IMR-90 (cell line): ENCODE results near the gene MARCHF3. TPM values are rescaled to one million over a fixed set of nuclear protein-coding genes. Genes with fewer than 3 reads are reported as not detected.

Experiments used
- ATAC-seq: fragments of 200-7000 bp; cut with Tn5 transposase; 2 replicates; pipeline ENCODE4 v1.9.1; 2020; ENCODE audit warnings: low read depth, mild to moderate bottlenecking, moderate library complexity
- BruUV-seq: library from RNA; stranded (reverse); fragments of 400-500 nt; replicated peaks from 2 replicates; lab custom pipeline; 2021; lab: Mats Ljungman, UMichigan
- CTCF ChIA-PET: fragments of 300-600 bp; formaldehyde crosslinking; extraction: SDS; loops from one replicate; lab custom pipeline; 2021; ENCODE audit warnings: antibody characterized with exemption; lab: Yijun Ruan, JAX
- POLR2A ChIA-PET: fragments of 300-600 bp; sonication (Branson Sonifier 250); formaldehyde crosslinking; loops from one replicate; lab custom pipeline; 2022; ENCODE audit warnings: antibody characterized with exemption; ENCODE audit not compliant: unreplicated experiment; lab: Charles Lee
- DNase-seq: peaks from one replicate; pipeline ENCODE4 v3.0.0; 2013
- H2AFZ ChIP-seq: replicated peaks from 2 replicates; pipeline ENCODE3; 2013; ENCODE audit warnings: low read length, mild to moderate bottlenecking; ENCODE audit not compliant: poor library complexity
- H2AK5ac ChIP-seq: 2 replicates; pipeline ENCODE4 v1.6.1; 2013; ENCODE audit warnings: low read depth, low read length, inconsistent platforms
- H2AK9ac ChIP-seq: replicated peaks from 2 replicates; pipeline ENCODE3; 2013; ENCODE audit warnings: mild to moderate bottlenecking, low read depth, low read length, moderate library complexity; ENCODE audit not compliant: poor library complexity
- H2BK120ac ChIP-seq: 2 replicates; pipeline ENCODE4 v1.6.1; 2013; ENCODE audit warnings: low read depth, low read length, inconsistent platforms
- H2BK15ac ChIP-seq: 3 replicates; pipeline ENCODE4 v1.6.1; 2013; ENCODE audit warnings: low read depth, low read length, inconsistent platforms
- H2BK20ac ChIP-seq: 2 replicates; pipeline ENCODE4 v1.6.1; 2013; ENCODE audit warnings: low read depth, mild to moderate bottlenecking, inconsistent platforms, low read length, moderate library complexity
- H2BK5ac ChIP-seq: 2 replicates; pipeline ENCODE4 v1.6.1; 2013; ENCODE audit warnings: mild to moderate bottlenecking, low read depth, low read length, inconsistent platforms; ENCODE audit not compliant: poor library complexity, severe bottlenecking
- H3K14ac ChIP-seq: replicated peaks from 2 replicates; pipeline ENCODE4 v1.6.1; 2013; ENCODE audit warnings: low read depth, low read length, inconsistent platforms
- H3K18ac ChIP-seq: 2 replicates; pipeline ENCODE4 v1.6.1; 2013; ENCODE audit warnings: low read depth, low read length, control low read depth
- H3K23ac ChIP-seq: 2 replicates; pipeline ENCODE4 v1.6.1; 2013; ENCODE audit warnings: low read depth, low read length, inconsistent platforms
- H3K27ac ChIP-seq: 2 replicates; pipeline ENCODE4 v1.5.1; 2013; ENCODE audit warnings: mild to moderate bottlenecking, control low read depth, low read length; ENCODE audit not compliant: insufficient read depth
- H3K27me3 ChIP-seq: 2 replicates; pipeline ENCODE4 v1.6.1; 2013; ENCODE audit warnings: low read length; ENCODE audit not compliant: control insufficient read depth, insufficient read depth
- H3K36me3 ChIP-seq: 2 replicates; pipeline ENCODE4 v1.6.1; 2013; ENCODE audit warnings: low read length, mixed read lengths; ENCODE audit not compliant: control insufficient read depth, insufficient read depth
- H3K4ac ChIP-seq: 2 replicates; pipeline ENCODE4 v1.6.1; 2013; ENCODE audit warnings: low read depth, low read length, inconsistent platforms
- H3K4me1 ChIP-seq: 2 replicates; pipeline ENCODE4 v1.6.1; 2013; ENCODE audit warnings: low read length, mixed read lengths; ENCODE audit not compliant: control insufficient read depth, insufficient read depth
- H3K4me2 ChIP-seq: 2 replicates; pipeline ENCODE4 v1.6.1; 2013; ENCODE audit warnings: low read depth, mild to moderate bottlenecking, control low read depth, low read length, moderate library complexity
- H3K4me3 ChIP-seq: 2 replicates; pipeline ENCODE4 v1.5.1; 2013; ENCODE audit warnings: low read depth, mild to moderate bottlenecking, control low read depth, low read length, moderate library complexity; ENCODE audit not compliant: insufficient read depth
- H3K56ac ChIP-seq: 2 replicates; pipeline ENCODE4 v1.6.1; 2013; ENCODE audit warnings: low read length, inconsistent platforms; ENCODE audit not compliant: insufficient read depth; ENCODE audit errors: extremely low read depth
- H3K79me1 ChIP-seq, 2 experiments: 2 replicates each; pipeline ENCODE4 v1.6.1; 2013; ENCODE audit warnings: low read length in 2 of 2, inconsistent platforms in 1 of 2, low read depth in 1 of 2
- H3K9ac ChIP-seq: 2 replicates; pipeline ENCODE4 v1.6.1; 2013; ENCODE audit warnings: low read depth, low read length, control low read depth
- H3K9me1 ChIP-seq: 2 replicates; pipeline ENCODE4 v1.6.1; 2013; ENCODE audit warnings: low read length, inconsistent platforms; ENCODE audit not compliant: insufficient read depth
- H3K9me3 ChIP-seq: 2 replicates; pipeline ENCODE4 v1.6.1; 2013; ENCODE audit warnings: low read length; ENCODE audit not compliant: control insufficient read depth, insufficient read depth
- H4K20me1 ChIP-seq: 2 replicates; pipeline ENCODE4 v1.6.1; 2013; ENCODE audit warnings: low read length, inconsistent platforms; ENCODE audit not compliant: insufficient read depth
- H4K5ac ChIP-seq: 2 replicates; pipeline ENCODE4 v1.6.1; 2013; ENCODE audit warnings: mild to moderate bottlenecking, low read depth, low read length, control low read depth
- H4K8ac ChIP-seq, 2 experiments: 2 replicates each; pipeline ENCODE4 v1.6.1; 2013; ENCODE audit warnings: low read depth in 2 of 2, low read length in 2 of 2, control low read depth in 1 of 2, inconsistent platforms in 1 of 2
- H4K91ac ChIP-seq: 2 replicates; pipeline ENCODE4 v1.6.1; 2013; ENCODE audit warnings: low read depth, low read length, inconsistent platforms; ENCODE audit not compliant: insufficient read depth
- BHLHE40 ChIP-seq: fragments of 150-350 bp; IDR thresholded peaks from 2 replicates; pipeline ENCODE4 v1.6.1; 2016; ENCODE audit warnings: mild to moderate bottlenecking, low read depth, low read length
- CEBPB ChIP-seq: IDR thresholded peaks from 2 replicates; pipeline ENCODE4 v1.6.1; 2012; ENCODE audit warnings: low read depth, low read length, improper control_type of control experiment
- CHD1 ChIP-seq: IDR thresholded peaks from 2 replicates; pipeline ENCODE4 v1.6.1; 2012; ENCODE audit warnings: low read depth, low read length, improper control_type of control experiment
- MAFK ChIP-seq: IDR thresholded peaks from 2 replicates; pipeline ENCODE4 v1.6.1; 2012; ENCODE audit warnings: low read depth, low read length, improper control_type of control experiment
- MXI1 ChIP-seq: IDR thresholded peaks from 2 replicates; pipeline ENCODE4 v1.6.1; 2012; ENCODE audit warnings: low read depth, mild to moderate bottlenecking, low read length, moderate library complexity, borderline replicate concordance
- NFE2L2 ChIP-seq: fragments of 150-350 bp; IDR thresholded peaks from 2 replicates; pipeline ENCODE4 v1.6.1; 2016; ENCODE audit warnings: low read depth, mild to moderate bottlenecking, low read length
- RAD21 ChIP-seq: IDR thresholded peaks from 2 replicates; pipeline ENCODE4 v1.6.1; 2012; ENCODE audit warnings: low read length, improper control_type of control experiment
- RCOR1 ChIP-seq: IDR thresholded peaks from 2 replicates; pipeline ENCODE4 v1.6.1; 2012; ENCODE audit warnings: mild to moderate bottlenecking, low read length, improper control_type of control experiment; ENCODE audit not compliant: insufficient replicate concordance
- RFX5 ChIP-seq: IDR thresholded peaks from 2 replicates; pipeline ENCODE4 v1.8.0; 2012; ENCODE audit warnings: low read depth, mild to moderate bottlenecking, low read length, moderate library complexity
- SMC3 ChIP-seq: fragments of 150-350 bp; IDR thresholded peaks from 2 replicates; pipeline ENCODE4 v1.6.1; 2016; ENCODE audit warnings: low read depth, mild to moderate bottlenecking, antibody characterized with exemption, low read length, moderate library complexity
- WGBS, 2 experiments: methylation state at CpG; one replicate each; pipeline versions ENCODE4 v1.1.5 to v1.1.7; 2013; ENCODE audit warnings: missing lambda C conversion rate in 2 of 2; ENCODE audit not compliant: insufficient read length in 1 of 2; ENCODE audit errors: extremely low coverage in 2 of 2; 5-methylcytosine and 5-hydroxymethylcytosine counted together
- dilution Hi-C: fragments of 300-500 bp; cut with HindIII; formaldehyde crosslinking; loops from one replicate; pipeline ENCODE4 v1.14.3; 2018; ENCODE audit warnings: low sequenced_read_pairs; ENCODE audit not compliant: unreplicated experiment
- in situ Hi-C: fragments of 300-500 bp; cut with MboI; formaldehyde crosslinking; loops from 3 replicates; pipeline ENCODE4 v1.14.3; 2019; ENCODE audit warnings: low sequenced_read_pairs, inconsistent platforms, mixed read lengths
- intact Hi-C: fragments of 100-400 bp; cut with micrococcal nuclease; formaldehyde crosslinking; loops from 2 replicates; pipeline ENCODE4 v1.10.0; 2022
- polyA plus RNA-seq, 3 experiments: library from polyadenylated mRNA; depleted of rRNA; stranded (reverse); fragments of >200 nt; gene quantifications; 2 replicates each; pipeline ENCODE4 v1.2.3, GENCODE V29; 2012; ENCODE audit warnings: low replicate concordance in 1 of 3
- total RNA-seq: library from RNA; depleted of rRNA; stranded (reverse); fragments of >200 nt; gene quantifications from 2 replicates; pipeline ENCODE4 v1.2.3, GENCODE V29; 2012
- TF ChIP-seq, protein P1 (sequence below): conservative IDR thresholded peaks from 2 replicates; pipeline ENCODE4 v1.5.1; 2012; ENCODE audit warnings: mild to moderate bottlenecking, low read depth, low read length, improper control_type of control experiment
- TF ChIP-seq, protein P2 (sequence below): fragments of 150-350 bp; IDR thresholded peaks from 2 replicates; pipeline ENCODE4 v1.6.1; 2017; ENCODE audit warnings: mild to moderate bottlenecking, antibody characterized with exemption, low read length, low read depth
- TF ChIP-seq, protein P3 (sequence below): fragments of 150-350 bp; IDR thresholded peaks from 2 replicates; pipeline ENCODE4 v1.6.1; 2016; ENCODE audit warnings: low read depth, mild to moderate bottlenecking, low read length, moderate library complexity, borderline replicate concordance

The MARCHF3 gene
- total and polyA plus RNA-seq, 2 of the 4 experiments (the other 2 are of a cell fraction): 11.2 to 18.8 TPM

DNA sequence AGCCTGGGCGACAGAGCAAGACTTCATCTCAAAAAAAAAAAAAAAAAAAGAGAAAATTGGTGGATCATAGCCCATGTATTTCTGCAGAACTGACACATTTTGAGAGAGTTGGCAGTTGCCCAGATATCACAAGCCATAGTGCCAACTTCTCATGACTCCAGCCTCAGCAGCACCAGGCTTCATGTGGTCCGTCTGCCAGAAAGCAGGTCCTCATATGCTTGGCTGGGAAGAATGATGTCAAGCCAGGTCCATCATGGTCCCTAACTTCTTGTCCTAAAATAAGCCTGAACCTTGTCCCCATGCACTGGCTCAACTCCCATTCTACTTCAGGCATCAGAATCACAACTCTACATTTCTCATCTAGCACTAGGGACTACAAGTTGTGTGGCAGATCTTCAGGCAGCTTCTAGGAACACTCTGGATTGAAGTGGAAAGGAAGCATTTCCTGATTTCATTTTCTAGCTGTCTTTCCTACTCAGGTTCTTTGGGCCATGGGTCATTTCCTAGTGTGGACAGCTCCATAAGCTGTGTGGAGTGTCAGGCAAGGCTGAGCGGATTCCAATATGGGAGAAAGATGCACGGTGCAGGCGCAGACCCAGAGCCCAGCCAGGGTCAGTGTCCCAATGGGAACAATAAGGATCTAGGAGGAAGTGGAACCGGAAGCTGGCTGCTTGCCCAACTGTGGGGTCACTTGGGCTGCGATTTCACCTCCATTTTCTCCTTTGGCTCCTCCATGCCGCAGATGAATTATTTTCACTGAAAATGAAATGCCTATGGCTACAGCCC, 163.3 kb downstream of the MARCHF3 start (continued):
- TF ChIP-seq CHD1: no peak

DNA sequence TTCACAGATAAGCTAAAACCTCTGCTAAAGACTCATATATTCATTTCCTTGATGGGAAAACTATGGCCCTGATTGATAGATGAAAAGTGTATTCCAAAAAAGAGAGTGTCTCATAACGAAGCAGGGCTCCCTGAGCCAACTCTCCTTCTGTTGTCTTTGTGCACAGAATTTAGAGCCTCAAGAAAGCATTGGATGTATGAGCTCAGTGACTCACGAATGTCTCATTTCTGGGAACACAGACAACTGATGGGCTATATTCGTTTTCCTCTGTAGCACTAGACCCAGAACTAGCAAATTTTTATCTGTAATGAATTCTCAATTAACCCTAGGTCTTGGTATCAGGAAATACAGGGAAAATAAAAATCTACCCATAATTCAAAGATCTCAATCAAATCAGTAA, 165.1 kb downstream of the MARCHF3 start:
- no TSS peak for BruUV-seq
- no CpG with 5 or more reads among the region's 3 CpGs for WGBS, 2 experiments
- TF ChIP-seq SMC3: no peak
- TF ChIP-seq NFE2L2: no peak
- no peak for TF ChIP-seq BHLHE40
- TF ChIP-seq MXI1: no peak
- no peak for TF ChIP-seq RFX5
- TF ChIP-seq MAFK: no peak
- TF ChIP-seq, protein P1, sequence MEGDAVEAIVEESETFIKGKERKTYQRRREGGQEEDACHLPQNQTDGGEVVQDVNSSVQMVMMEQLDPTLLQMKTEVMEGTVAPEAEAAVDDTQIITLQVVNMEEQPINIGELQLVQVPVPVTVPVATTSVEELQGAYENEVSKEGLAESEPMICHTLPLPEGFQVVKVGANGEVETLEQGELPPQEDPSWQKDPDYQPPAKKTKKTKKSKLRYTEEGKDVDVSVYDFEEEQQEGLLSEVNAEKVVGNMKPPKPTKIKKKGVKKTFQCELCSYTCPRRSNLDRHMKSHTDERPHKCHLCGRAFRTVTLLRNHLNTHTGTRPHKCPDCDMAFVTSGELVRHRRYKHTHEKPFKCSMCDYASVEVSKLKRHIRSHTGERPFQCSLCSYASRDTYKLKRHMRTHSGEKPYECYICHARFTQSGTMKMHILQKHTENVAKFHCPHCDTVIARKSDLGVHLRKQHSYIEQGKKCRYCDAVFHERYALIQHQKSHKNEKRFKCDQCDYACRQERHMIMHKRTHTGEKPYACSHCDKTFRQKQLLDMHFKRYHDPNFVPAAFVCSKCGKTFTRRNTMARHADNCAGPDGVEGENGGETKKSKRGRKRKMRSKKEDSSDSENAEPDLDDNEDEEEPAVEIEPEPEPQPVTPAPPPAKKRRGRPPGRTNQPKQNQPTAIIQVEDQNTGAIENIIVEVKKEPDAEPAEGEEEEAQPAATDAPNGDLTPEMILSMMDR: no peak
- no peak for TF ChIP-seq CEBPB
- TF ChIP-seq RAD21: no peak
- TF ChIP-seq, protein P2, sequence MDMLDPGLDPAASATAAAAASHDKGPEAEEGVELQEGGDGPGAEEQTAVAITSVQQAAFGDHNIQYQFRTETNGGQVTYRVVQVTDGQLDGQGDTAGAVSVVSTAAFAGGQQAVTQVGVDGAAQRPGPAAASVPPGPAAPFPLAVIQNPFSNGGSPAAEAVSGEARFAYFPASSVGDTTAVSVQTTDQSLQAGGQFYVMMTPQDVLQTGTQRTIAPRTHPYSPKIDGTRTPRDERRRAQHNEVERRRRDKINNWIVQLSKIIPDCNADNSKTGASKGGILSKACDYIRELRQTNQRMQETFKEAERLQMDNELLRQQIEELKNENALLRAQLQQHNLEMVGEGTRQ: no peak
- TF ChIP-seq, protein P3, sequence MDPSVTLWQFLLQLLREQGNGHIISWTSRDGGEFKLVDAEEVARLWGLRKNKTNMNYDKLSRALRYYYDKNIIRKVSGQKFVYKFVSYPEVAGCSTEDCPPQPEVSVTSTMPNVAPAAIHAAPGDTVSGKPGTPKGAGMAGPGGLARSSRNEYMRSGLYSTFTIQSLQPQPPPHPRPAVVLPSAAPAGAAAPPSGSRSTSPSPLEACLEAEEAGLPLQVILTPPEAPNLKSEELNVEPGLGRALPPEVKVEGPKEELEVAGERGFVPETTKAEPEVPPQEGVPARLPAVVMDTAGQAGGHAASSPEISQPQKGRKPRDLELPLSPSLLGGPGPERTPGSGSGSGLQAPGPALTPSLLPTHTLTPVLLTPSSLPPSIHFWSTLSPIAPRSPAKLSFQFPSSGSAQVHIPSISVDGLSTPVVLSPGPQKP: no peak
- TF ChIP-seq RCOR1: no peak

More for the DNA sequence above, 165.1 kb downstream of the MARCHF3 start:
- no peak overlapping the region for H4K8ac ChIP-seq
- H3K4ac ChIP-seq: no peak overlapping the region
- H2AK9ac ChIP-seq: no peak overlapping the region
- no peak overlapping the region for H3K18ac ChIP-seq
- no peak overlapping the region for H2AK5ac ChIP-seq
- ATAC-seq: peak; percentile 81
- in situ Hi-C loops (no loop called here), intact Hi-C loops (loop anchor here (10.0 kb wide), 1 partner anchor 520 kb away; no protein-coding TSS in a partner anchor), dilution Hi-C loops (no loop called here)
- H2BK15ac ChIP-seq: no peak overlapping the region
- no peaks in the 10 kb centered on the region for H3K27me3 ChIP-seq
- peak; percentile 86 for DNase-seq
- no peak overlapping the region for H2AFZ ChIP-seq
- no peak overlapping the region for H3K4me3 ChIP-seq
- H3K27ac ChIP-seq: no peak overlapping the region
- H3K23ac ChIP-seq: no peak overlapping the region
- H3K36me3 ChIP-seq: no peaks in the 10 kb centered on the region
- ChIA-PET CTCF (no interaction called here), POLR2A (no interaction called here)
- H3K9ac ChIP-seq: no peak overlapping the region
- H4K5ac ChIP-seq: no peak overlapping the region
- H3K56ac ChIP-seq: no peak overlapping the region
- H3K9me3 ChIP-seq: no peaks in the 10 kb centered on the region
- peaks cover 3% of the 10 kb centered on the region; the same call in 1 of the 2 replicates for H3K4me1 ChIP-seq
- no peaks in the 10 kb centered on the region for H3K79me1 ChIP-seq
- H2BK120ac ChIP-seq: no peak overlapping the region
- H4K20me1 ChIP-seq: no peaks in the 10 kb centered on the region
- no peak overlapping the region for H4K91ac ChIP-seq
- no peak overlapping the region for H2BK5ac ChIP-seq
- H3K4me2 ChIP-seq: no peak overlapping the region
- H2BK20ac ChIP-seq: no peak overlapping the region
- 0 out of 2 replicates have a peak, but pooled peaks cover 8% of the 10 kb centered on the region for H3K9me1 ChIP-seq
- H3K14ac ChIP-seq: no peak overlapping the region
